ENCODE data around the gene ABLIM1.

ABLIM1 gene

DNA sequence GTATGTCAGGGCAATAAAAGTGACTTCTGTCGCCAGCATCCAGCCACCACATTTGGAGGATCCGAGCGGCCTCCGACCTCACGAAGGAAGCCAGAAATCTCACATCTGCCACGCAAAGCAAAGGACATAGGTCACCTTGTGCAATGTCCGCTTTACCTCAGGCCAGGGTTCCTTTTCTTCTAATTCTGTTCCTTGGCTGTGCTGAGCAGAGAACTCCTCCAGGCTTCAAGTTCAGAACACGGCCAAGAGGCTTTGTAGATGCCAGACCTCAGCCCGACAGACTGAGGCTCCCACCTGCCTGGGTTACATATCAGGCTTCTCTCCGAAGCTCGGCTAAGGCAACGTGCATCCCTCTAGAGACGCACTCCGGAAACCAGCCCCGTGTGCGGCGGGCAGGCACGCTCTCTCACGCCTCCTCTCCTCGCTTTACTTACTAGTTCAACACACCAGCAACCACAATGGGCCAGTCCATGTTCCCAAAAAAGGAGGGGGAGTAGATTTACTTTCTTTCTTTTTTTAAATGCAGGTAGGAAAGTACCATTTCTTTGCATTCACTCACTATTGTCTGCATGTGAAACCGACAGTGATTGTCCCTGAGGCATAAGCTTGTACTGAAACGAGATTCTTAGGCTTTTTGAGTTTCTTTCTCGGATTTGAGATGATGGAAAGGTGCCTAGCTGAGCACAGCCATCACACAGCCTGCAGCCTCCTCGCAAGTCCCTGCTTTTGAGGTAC lies 131.4 kb downstream of the ABLIM1 start:
- peak overlapping the region; percentile 92 for H3K27ac ChIP-seq (ENCODE audit: low read depth, low read length)
- peak overlapping the region; percentile 74 for H3K4me3 ChIP-seq (ENCODE audit: low read depth, low read length)
- no peaks in the 10 kb centered on the region for H3K9me3 ChIP-seq (ENCODE audit: control insufficient read depth, insufficient read depth, low read length)
- peak overlapping the region; percentile 68 for H3K9ac ChIP-seq (ENCODE audit: low read depth, low read length)
- H3K27me3 ChIP-seq (ENCODE audit: control insufficient read depth, insufficient read depth, low read length) = no peaks in the 10 kb centered on the region
- H3K4me1 ChIP-seq (ENCODE audit: control insufficient read depth, insufficient read depth, low read length) = peaks cover 50% of the 10 kb centered on the region
- no peaks in the 10 kb centered on the region for H3K36me3 ChIP-seq (ENCODE audit: control insufficient read depth, insufficient read depth, low read length)

DNA sequence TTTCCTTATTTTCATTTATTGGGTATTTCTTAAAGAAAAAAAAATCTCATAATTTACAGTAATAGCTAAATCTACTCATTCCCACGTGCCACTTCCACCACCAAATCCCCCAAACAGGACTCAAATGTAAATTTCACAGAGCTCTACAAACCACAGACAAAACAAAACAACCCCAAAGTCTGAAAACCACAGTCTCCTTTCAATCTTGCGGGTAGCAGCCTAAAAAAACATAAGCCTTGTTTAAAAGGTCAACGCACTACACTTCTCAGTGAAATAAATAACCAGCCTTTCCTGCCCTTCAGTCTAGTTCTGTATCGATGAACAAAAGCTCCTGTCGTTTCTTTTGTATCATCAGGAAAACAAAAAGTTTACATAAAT lies 132.0 kb downstream of the ABLIM1 start:
- no peaks in the 10 kb centered on the region for H3K36me3 ChIP-seq (ENCODE audit: control insufficient read depth, insufficient read depth, low read length)
- peaks cover 54% of the 10 kb centered on the region for H3K4me1 ChIP-seq (ENCODE audit: control insufficient read depth, insufficient read depth, low read length)
- peak overlapping the region; percentile 68 for H3K9ac ChIP-seq (ENCODE audit: low read depth, low read length)
- H3K27me3 ChIP-seq (ENCODE audit: control insufficient read depth, insufficient read depth, low read length) = no peaks in the 10 kb centered on the region
- H3K27ac ChIP-seq (ENCODE audit: low read depth, low read length) = peak overlapping the region; percentile 92
- no peaks in the 10 kb centered on the region for H3K9me3 ChIP-seq (ENCODE audit: control insufficient read depth, insufficient read depth, low read length)
- peak overlapping the region; percentile 74 for H3K4me3 ChIP-seq (ENCODE audit: low read depth, low read length)

DNA sequence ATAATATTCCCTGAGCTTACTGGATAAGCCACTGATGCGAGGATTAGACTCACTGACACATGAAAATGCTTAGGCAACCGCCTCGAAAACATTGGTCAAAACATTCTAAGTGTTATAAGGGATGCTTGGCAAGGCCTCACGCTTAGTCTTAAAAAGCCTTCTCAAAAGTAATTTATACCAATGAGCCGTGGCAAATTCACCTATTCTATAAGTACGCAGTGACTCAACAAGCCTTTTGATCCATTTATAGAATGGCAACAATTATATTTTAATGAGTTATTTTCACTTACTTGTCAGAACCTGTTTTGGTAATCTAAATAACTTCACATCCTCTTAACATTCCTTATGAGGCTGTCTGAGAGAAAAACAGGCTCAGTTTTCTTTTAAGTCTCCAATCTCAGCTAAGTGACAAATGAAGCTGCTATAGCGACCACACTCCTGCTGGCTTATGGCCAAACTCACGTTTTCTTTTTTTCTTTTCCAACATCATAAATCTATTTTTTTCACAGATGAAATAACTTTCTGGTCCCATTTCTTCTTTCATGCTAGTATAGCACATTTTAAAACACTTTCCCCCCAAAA lies 132.6 kb downstream of the ABLIM1 start:
- Histone ChIP-seq H3K36me3 (ENCODE audit: control insufficient read depth, insufficient read depth, low read length) (no peaks in the 10 kb centered on the region), H3K9ac (ENCODE audit: low read depth, low read length) (no peak overlapping the region), H3K4me1 (ENCODE audit: control insufficient read depth, insufficient read depth, low read length) (peaks cover 54% of the 10 kb centered on the region), H3K27me3 (ENCODE audit: control insufficient read depth, insufficient read depth, low read length) (no peaks in the 10 kb centered on the region), H3K4me3 (ENCODE audit: low read depth, low read length) (peak overlapping the region; percentile 74), H3K9me3 (ENCODE audit: control insufficient read depth, insufficient read depth, low read length) (no peaks in the 10 kb centered on the region), H3K27ac (ENCODE audit: low read depth, low read length) (peak overlapping the region; percentile 92)

DNA sequence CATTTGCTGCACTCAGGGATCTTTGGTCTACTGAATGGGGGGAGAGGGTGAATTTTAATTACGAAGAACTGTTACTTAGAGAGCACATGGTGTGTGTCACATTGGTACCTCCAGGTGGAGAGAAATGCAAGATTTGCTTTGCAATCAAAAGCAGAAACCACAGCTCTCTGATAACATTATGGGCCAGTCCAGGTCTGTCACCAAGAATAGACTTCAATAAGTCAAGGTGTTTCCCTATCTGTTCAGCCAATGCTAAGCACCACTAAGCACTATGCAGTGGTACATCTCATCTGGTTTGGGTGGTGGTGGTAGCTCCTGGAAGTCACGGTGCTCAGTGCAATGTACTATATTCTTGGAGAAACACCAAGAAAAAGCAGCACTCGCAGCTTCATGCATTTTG lies 134.2 kb downstream of the ABLIM1 start:
- H3K27ac ChIP-seq (ENCODE audit: low read depth, low read length) = no peak overlapping the region
- H3K4me3 ChIP-seq (ENCODE audit: low read depth, low read length) = no peak overlapping the region
- H3K9me3 ChIP-seq (ENCODE audit: control insufficient read depth, insufficient read depth, low read length) = no peaks in the 10 kb centered on the region
- H3K9ac ChIP-seq (ENCODE audit: low read depth, low read length) = no peak overlapping the region
- peaks cover 67% of the 10 kb centered on the region for H3K4me1 ChIP-seq (ENCODE audit: control insufficient read depth, insufficient read depth, low read length)
- H3K27me3 ChIP-seq (ENCODE audit: control insufficient read depth, insufficient read depth, low read length) = no peaks in the 10 kb centered on the region
- H3K36me3 ChIP-seq (ENCODE audit: control insufficient read depth, insufficient read depth, low read length) = no peaks in the 10 kb centered on the region

DNA sequence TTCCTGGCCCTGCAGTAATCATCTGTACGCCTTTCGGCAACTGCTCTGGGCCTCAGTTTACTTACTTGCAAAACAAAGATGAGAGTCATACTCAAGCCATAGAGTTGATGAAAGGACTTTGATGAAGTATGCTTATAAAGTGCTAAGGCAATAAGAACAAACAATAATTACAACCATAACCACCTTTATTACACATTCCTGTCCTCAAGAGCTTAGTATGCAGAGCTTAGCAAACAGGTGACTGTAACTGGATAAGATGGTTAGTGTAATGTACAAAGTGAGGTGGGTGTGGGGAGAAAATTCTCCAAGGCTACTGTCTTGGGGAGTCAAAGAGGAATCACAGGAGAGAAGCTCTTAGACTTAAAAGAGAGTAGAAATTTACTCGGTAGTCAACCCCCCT lies 136.8 kb downstream of the ABLIM1 start:
- no peaks in the 10 kb centered on the region for H3K9me3 ChIP-seq (ENCODE audit: control insufficient read depth, insufficient read depth, low read length)
- H3K4me3 ChIP-seq (ENCODE audit: low read depth, low read length) = no peak overlapping the region
- no peaks in the 10 kb centered on the region for H3K27me3 ChIP-seq (ENCODE audit: control insufficient read depth, insufficient read depth, low read length)
- no peaks in the 10 kb centered on the region for H3K36me3 ChIP-seq (ENCODE audit: control insufficient read depth, insufficient read depth, low read length)
- H3K27ac ChIP-seq (ENCODE audit: low read depth, low read length) = no peak overlapping the region
- H3K9ac ChIP-seq (ENCODE audit: low read depth, low read length) = no peak overlapping the region
- H3K4me1 ChIP-seq (ENCODE audit: control insufficient read depth, insufficient read depth, low read length) = peaks cover 74% of the 10 kb centered on the region

DNA sequence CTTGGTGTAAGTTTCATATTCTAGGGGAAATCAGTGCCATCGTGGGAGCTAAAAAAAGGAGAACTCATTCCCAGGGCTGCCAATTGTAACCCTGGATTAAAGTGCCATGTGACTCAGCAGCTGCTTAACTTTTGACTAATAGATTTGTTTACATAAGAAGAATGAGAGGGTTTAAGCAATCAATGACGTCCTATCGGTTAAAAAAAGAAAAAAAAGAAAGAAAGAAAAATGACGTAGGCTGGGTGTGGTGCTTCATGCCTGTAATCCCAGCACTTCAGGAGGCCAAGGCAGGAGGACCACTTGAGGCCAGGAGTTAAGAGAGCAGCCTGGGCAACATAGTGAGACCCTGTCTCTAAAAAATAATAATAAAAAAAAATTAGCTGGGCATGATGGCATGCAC lies 137.6 kb downstream of the ABLIM1 start:
- peaks cover 71% of the 10 kb centered on the region for H3K4me1 ChIP-seq (ENCODE audit: control insufficient read depth, insufficient read depth, low read length)

DNA sequence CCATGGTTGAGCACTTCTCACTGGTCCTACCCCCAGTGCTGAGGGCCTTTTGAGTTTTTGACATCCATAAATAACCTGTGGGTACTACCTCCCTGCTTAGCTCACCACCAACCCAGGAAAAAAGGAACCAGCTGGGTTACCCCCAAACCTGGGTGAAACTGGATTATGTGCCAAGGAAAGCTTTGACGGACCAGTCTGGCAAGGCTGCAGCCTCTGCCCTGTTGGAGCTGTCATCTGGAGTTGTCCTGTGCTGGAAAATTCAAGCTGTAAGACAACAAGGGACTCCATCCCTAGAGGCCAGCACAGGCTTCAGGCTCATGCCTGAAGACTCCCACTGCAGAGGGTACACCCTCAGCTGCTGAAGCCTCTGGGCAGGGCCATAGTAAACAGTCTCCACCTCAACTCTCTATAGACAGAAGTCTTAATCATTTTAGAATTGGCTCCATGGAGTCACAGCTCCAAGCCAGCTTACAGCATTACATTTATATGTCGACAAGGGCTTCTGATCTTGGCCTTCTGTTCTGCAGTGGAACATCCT lies 138.2 kb downstream of the ABLIM1 start:
- peaks cover 71% of the 10 kb centered on the region for H3K4me1 ChIP-seq (ENCODE audit: control insufficient read depth, insufficient read depth, low read length)
- no peak overlapping the region for H3K4me3 ChIP-seq (ENCODE audit: low read depth, low read length)
- no peaks in the 10 kb centered on the region for H3K9me3 ChIP-seq (ENCODE audit: control insufficient read depth, insufficient read depth, low read length)
- peak overlapping the region; percentile 58 for H3K27ac ChIP-seq (ENCODE audit: low read depth, low read length)
- no peak overlapping the region for H3K9ac ChIP-seq (ENCODE audit: low read depth, low read length)
- no peaks in the 10 kb centered on the region for H3K36me3 ChIP-seq (ENCODE audit: control insufficient read depth, insufficient read depth, low read length)
- H3K27me3 ChIP-seq (ENCODE audit: control insufficient read depth, insufficient read depth, low read length) = no peaks in the 10 kb centered on the region

More for the DNA sequence above, 137.6 kb downstream of the ABLIM1 start:
- H3K36me3 ChIP-seq (ENCODE audit: control insufficient read depth, insufficient read depth, low read length) = no peaks in the 10 kb centered on the region
- H3K27me3 ChIP-seq (ENCODE audit: control insufficient read depth, insufficient read depth, low read length) = no peaks in the 10 kb centered on the region
- no peak overlapping the region for H3K9ac ChIP-seq (ENCODE audit: low read depth, low read length)
- peak overlapping the region; percentile 58 for H3K27ac ChIP-seq (ENCODE audit: low read depth, low read length)
- no peaks in the 10 kb centered on the region for H3K9me3 ChIP-seq (ENCODE audit: control insufficient read depth, insufficient read depth, low read length)
- no peak overlapping the region for H3K4me3 ChIP-seq (ENCODE audit: low read depth, low read length)

DNA sequence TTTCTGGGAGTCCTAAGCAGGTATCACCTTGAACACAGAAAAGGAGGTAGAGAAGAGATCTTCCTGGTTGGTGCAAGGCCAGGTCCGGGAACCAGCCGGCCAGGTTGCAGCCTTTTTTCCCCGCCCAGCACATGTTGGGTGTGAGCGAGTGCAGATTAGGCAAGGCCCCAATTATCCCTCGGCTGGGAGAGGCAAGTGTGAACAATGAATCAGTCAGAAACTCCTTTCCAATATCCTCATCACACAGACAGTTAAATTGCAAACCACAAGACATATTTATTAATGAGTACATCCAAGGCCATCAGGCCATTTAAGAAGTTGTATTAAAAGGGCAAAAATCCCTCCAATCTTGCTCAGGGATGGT lies 138.8 kb downstream of the ABLIM1 start:
- H3K4me1 ChIP-seq (ENCODE audit: control insufficient read depth, insufficient read depth, low read length) = peaks cover 65% of the 10 kb centered on the region
- H3K9me3 ChIP-seq (ENCODE audit: control insufficient read depth, insufficient read depth, low read length) = no peaks in the 10 kb centered on the region
- peak overlapping the region; percentile 43 for H3K27ac ChIP-seq (ENCODE audit: low read depth, low read length)
- no peaks in the 10 kb centered on the region for H3K27me3 ChIP-seq (ENCODE audit: control insufficient read depth, insufficient read depth, low read length)
- no peak overlapping the region for H3K9ac ChIP-seq (ENCODE audit: low read depth, low read length)
- H3K4me3 ChIP-seq (ENCODE audit: low read depth, low read length) = no peak overlapping the region
- no peaks in the 10 kb centered on the region for H3K36me3 ChIP-seq (ENCODE audit: control insufficient read depth, insufficient read depth, low read length)

DNA sequence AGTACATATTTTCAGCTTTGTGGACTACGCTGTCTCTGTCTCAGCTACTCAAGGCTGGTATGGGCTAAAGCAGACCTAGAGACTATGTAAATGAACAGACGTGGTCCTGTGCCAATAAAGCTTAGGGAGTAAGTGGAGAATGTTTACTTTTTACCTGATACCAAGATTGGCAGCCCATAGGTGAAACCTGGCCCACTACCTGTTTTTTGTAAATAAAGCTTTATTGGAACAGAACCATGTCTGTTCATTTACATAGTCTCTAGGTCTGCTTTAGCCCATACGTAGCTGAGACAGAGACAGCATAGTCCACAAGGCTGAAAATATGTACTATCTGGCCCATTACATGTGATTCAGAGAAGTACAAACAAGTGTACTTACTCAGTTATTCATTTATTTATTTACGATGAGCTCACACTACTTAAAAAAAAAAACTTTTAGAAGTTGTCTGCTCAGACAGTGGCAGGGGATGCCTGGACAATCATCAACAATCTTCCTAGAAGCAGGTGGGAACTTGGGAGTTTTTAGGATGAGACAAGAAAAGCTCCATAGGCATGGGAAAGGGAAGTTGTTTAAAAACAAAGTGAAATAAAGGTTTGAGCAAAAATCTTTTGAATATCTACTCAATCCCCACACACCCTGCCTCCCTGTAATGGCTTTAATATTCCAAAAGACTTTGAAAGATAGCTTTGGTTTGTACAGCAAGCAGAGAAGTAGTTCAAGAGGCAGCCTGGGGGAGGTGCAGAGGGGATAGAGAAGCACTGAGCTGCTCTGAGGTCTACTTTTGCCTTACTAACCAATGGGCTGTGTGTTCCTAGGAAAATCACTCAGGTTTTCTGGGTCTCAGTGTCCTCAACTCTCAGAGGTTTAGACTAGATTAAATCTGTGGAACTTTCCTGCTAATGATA lies 139.4 kb downstream of the ABLIM1 start:
- Histone ChIP-seq H3K9me3 (ENCODE audit: control insufficient read depth, insufficient read depth, low read length) (no peaks in the 10 kb centered on the region), H3K36me3 (ENCODE audit: control insufficient read depth, insufficient read depth, low read length) (no peaks in the 10 kb centered on the region), H3K9ac (ENCODE audit: low read depth, low read length) (no peak overlapping the region), H3K4me1 (ENCODE audit: control insufficient read depth, insufficient read depth, low read length) (peaks cover 59% of the 10 kb centered on the region), H3K4me3 (ENCODE audit: low read depth, low read length) (no peak overlapping the region), H3K27me3 (ENCODE audit: control insufficient read depth, insufficient read depth, low read length) (no peaks in the 10 kb centered on the region), H3K27ac (ENCODE audit: low read depth, low read length) (peak overlapping the region; percentile 43)

DNA sequence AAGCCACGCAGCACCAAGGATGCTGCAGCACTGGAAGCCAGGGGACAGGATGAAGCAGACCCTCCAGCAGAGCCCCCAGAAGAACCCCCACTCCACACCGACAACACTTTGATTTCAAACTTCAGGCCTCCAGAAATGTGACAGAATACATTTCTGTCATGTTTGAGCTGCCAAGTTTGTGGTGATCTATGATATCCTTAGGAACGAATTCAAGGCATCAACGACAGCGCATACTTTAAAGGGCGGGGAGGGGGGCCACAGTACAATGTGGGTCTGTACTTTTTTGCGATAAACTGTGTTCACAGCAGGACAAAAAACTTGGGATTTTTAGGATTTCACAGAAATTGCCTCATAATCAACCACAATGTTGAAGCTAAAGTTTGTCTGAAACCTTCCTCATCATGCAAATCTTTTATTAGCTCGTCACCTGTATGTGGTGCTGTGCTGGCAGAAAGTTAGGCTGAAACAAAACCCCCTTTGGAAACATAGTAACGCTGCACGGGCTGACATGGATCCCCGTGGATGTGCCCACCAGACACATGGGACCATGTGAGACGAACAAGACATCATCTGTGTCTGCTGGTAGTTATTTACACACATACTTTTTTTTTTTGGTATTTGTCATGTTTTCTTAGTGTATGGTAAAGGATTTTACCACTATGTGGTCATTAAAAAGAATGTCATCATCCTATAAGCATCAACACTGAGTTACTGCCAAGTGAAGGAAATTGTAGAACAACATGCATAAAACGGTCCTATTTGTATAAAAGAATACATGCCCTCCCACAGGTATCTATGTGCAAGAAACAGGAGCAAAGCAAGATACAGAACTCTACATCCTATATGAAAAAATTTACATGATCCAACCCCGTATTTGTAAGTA lies 140.5 kb downstream of the ABLIM1 start:
- H3K27ac ChIP-seq (ENCODE audit: low read depth, low read length) = no peak overlapping the region
- H3K4me1 ChIP-seq (ENCODE audit: control insufficient read depth, insufficient read depth, low read length) = peaks cover 52% of the 10 kb centered on the region
- H3K9me3 ChIP-seq (ENCODE audit: control insufficient read depth, insufficient read depth, low read length) = no peaks in the 10 kb centered on the region
- H3K9ac ChIP-seq (ENCODE audit: low read depth, low read length) = no peak overlapping the region
- no peaks in the 10 kb centered on the region for H3K27me3 ChIP-seq (ENCODE audit: control insufficient read depth, insufficient read depth, low read length)
- no peak overlapping the region for H3K4me3 ChIP-seq (ENCODE audit: low read depth, low read length)
- no peaks in the 10 kb centered on the region for H3K36me3 ChIP-seq (ENCODE audit: control insufficient read depth, insufficient read depth, low read length)
